Breast epithelium (tissue), 3 donors: ENCODE measurements around the gene ZNF547.

Experiments
- CTCF ChIP-seq, 3 donors: fragments of 450-650 bp; IDR thresholded peaks; one replicate each; pipeline ENCODE4 v1.5.1; 2016 to 2017; ENCODE audit warnings: antibody characterized with exemption in 3 of 3, mild to moderate bottlenecking in 3 of 3, moderate library complexity in 3 of 3
- POLR2A ChIP-seq: fragments of 450-650 bp; IDR thresholded peaks from one replicate; pipeline ENCODE4 v1.6.1; 2016; ENCODE audit warnings: antibody characterized with exemption, mild to moderate bottlenecking, moderate library complexity

GRCh38 chr19:57355916-57356315 lies 7.4 kb upstream of the ZNF547 start:
- no peak for TF ChIP-seq CTCF (IDR thresholded peaks at IDR 0.05)
- TF ChIP-seq POLR2A = no peak
